ENCODE results near the gene RBMXL2.

Gene RBMXL2

GRCh38 chr11:7088921-7089320 is at the start of gene RBMXL2:
Gene RBMXL2, plus strand, starts transcription at chr11:7088998. Its CDS starts 123 bp downstream, at chr11:7089121.
- peaks cover 23 to 27% of the 10 kb centered on the region in 2 donors for H3K27me3 Mint-ChIP-seq
- no peak within 1 kb of the TSS for H3K27ac Mint-ChIP-seq
- H3K4me1 Mint-ChIP-seq = no peaks in the 10 kb centered on the region
- no peaks in the 10 kb centered on the region for H3K9me3 Mint-ChIP-seq
- H3K4me3 Mint-ChIP-seq = no peak within 1 kb of the TSS
- DNase-seq = no peak
- no peaks in the 10 kb centered on the region for H3K36me3 Mint-ChIP-seq
- ATAC-seq (replicated peaks) = no peak

DNA sequence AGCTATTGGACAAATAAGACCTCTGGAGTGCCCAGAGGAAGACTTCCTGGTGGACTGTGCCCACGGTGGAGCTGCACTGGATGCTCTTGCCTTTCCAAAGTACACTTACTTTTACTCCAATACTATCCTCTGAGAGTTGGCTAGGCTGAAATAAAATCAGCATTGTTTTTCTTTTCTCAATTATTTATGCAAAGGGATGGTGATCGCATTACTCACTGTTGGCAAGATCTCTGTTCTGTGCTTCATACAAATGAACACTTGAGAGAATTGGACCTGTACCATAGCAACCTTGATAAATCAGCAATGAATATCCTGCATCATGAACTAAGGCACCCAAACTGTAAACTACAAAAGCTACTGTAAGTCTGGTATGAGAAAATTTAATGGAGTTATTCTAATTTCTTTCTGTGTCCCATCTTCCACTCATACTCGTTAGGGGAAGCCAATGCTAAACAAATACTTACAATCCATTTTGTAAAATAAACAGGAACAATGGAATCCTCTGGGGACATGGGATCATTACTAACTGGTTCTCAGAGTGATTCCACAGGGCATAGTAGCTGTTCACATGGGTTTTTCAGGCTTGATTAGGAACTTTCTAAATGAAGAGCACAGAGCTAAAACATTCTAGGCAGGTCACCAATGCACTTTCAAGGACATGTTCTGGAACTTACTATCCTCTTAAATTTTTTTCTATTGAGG is 42.2 kb upstream of the RBMXL2 start:
- no peak for ATAC-seq (replicated peaks)

DNA sequence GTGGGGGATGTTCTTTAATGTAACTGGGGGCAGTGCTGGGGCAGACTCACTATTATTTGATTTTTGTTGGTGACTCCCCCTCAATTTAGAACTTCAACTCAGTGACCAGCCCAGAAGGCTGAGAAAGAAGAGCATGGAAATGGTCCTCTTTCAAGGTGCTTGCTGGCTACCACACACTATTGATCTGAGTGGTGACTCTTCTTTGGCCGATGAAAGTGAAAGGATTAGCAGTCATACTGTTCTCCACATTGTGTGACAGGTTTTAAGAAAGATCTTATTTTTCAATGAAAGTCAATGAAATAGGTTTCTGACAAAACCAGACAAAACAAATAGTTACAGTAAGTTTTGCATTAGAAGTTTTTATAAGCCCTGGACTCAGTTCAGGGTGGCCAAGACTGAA is 38.6 kb upstream of the RBMXL2 start:
- no peaks in the 10 kb centered on the region for H3K36me3 Mint-ChIP-seq
- no peaks in the 10 kb centered on the region for H3K9me3 Mint-ChIP-seq
- ATAC-seq (replicated peaks) (no peak), DNase-seq (no peak)
- peaks cover 11 to 13% of the 10 kb centered on the region in 2 donors for H3K27me3 Mint-ChIP-seq
- H3K27ac Mint-ChIP-seq = no peak overlapping the region
- H3K4me1 Mint-ChIP-seq = no peaks in the 10 kb centered on the region
- no peak overlapping the region for H3K4me3 Mint-ChIP-seq

More for the DNA sequence above, 42.2 kb upstream of the RBMXL2 start:
- no peaks in the 10 kb centered on the region for H3K9me3 Mint-ChIP-seq
- H3K27ac Mint-ChIP-seq = no peak overlapping the region
- peaks cover 4 to 18% of the 10 kb centered on the region in 2 donors for H3K27me3 Mint-ChIP-seq
- H3K4me3 Mint-ChIP-seq = no peak overlapping the region
- no peaks in the 10 kb centered on the region for H3K4me1 Mint-ChIP-seq
- DNase-seq = no peak
- H3K36me3 Mint-ChIP-seq = no peaks in the 10 kb centered on the region

GRCh38 chr11:7056828-7057513 is 31.8 kb upstream of the RBMXL2 start:
- no peak overlapping the region for H3K27ac Mint-ChIP-seq
- H3K4me3 Mint-ChIP-seq = no peak overlapping the region
- H3K36me3 Mint-ChIP-seq = no peaks in the 10 kb centered on the region
- no peaks in the 10 kb centered on the region for H3K4me1 Mint-ChIP-seq
- no peaks in the 10 kb centered on the region for H3K9me3 Mint-ChIP-seq
- peaks cover 10 to 14% of the 10 kb centered on the region in 2 donors for H3K27me3 Mint-ChIP-seq
- no peak for ATAC-seq (replicated peaks)
- DNase-seq = no peak

DNA sequence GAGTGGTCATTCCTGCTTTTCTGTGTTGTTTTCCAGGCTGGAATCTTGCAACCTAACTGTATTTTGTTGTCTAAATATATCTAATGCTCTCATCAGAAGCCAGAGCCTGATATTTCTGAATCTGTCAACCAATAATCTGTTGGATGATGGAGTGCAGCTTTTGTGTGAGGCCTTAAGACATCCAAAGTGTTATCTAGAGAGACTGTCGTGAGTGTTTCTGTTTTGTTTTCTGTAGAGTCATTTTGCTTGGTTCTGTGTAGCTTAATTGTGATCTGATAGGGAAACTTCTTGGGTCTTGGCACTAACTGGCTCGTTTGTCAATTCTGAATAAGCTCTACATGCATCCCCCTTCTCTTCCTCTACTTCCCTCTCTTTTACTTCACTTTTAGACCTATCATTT is 31.2 kb upstream of the RBMXL2 start:
- H3K9me3 Mint-ChIP-seq = no peaks in the 10 kb centered on the region
- H3K4me3 Mint-ChIP-seq = no peak overlapping the region
- no peaks in the 10 kb centered on the region for H3K36me3 Mint-ChIP-seq
- H3K27ac Mint-ChIP-seq = no peak overlapping the region
- peaks cover 10 to 14% of the 10 kb centered on the region in 2 donors for H3K27me3 Mint-ChIP-seq
- DNase-seq = no peak
- no peaks in the 10 kb centered on the region for H3K4me1 Mint-ChIP-seq
- no peak for ATAC-seq (replicated peaks)

DNA sequence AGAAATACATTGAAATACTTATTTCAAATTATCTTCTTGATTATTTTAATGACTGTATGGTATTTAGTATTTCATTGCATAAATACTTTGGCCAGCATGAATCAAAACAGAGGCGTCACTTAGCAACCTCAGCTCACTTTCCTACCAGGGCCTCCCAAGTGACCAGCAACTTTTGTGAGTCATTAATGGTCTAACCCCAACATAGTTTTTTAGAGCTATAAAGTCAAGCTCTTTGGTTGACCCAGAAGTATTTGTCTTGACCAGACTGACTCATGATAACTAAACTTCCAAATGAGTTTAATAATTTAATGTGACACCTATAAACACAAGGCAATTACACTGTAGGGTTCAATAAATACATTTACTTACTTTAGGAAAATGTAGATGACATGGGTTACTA is 27.9 kb upstream of the RBMXL2 start:
- DNase-seq (no peak), ATAC-seq (replicated peaks) (no peak)
- Mint-ChIP-seq H3K4me3 (no peak overlapping the region), H3K4me1 (no peaks in the 10 kb centered on the region), H3K27me3 (peaks cover 0 to 14% of the 10 kb centered on the region in 2 donors), H3K27ac (no peak overlapping the region), H3K36me3 (no peaks in the 10 kb centered on the region), H3K9me3 (peaks cover 0 to 2% of the 10 kb centered on the region in 2 donors)

DNA sequence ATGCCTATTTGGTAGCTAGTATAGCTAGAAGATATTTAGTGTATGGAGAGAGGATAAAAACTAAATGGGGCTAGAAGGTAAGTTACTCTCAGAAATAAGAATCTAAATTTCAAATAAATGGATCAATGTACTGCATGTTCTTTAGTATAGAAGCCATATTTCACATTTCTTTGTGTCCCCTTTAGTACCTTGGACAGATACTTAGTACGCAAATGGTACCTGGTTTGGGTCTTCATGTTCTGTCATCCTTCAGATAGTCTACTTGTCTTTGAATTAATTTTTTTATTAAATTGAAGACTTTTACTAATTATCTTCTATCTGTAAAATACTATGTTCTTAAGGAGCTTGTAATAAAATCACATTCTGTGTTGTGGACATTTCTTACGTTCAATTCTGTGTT is 26.3 kb upstream of the RBMXL2 start:
- DNase-seq = no peak
- Mint-ChIP-seq H3K4me1 (no peaks in the 10 kb centered on the region), H3K9me3 (peaks cover 0 to 6% of the 10 kb centered on the region in 2 donors), H3K36me3 (no peaks in the 10 kb centered on the region), H3K4me3 (no peak overlapping the region), H3K27ac (no peak overlapping the region), H3K27me3 (peaks cover 6 to 20% of the 10 kb centered on the region in 2 donors)
- ATAC-seq (replicated peaks) = no peak

DNA sequence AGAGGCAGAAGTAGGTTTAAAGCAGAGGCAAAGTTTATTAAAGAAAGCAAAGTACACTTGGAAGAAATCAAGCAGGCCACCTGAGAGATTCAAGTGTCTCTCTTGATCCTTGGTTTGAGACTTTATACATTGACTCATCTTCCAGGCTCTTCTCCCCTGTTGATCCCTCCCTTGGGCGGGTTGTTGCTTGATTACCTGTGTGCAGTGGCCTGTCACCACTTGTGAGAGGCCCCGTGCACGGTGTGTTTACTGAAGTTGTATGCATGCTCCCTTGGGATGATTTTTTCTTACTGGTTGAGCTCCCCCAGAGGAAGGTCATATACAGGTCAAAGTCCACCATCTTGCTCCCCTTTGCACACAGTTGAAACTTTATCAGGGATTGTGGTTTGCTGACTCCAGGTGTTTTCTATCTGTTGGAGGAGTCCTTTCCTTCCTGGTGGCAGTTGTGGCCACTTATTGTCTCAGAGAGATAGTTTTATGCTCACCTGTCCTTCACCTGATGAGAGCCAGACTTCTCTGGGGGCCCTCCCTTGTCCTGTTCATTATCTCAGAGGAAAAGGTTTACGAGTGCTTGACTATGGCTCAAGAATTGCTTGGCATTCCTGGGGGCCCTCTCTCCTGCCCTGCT is 16.3 kb upstream of the RBMXL2 start:
- ATAC-seq (replicated peaks) (no peak), DNase-seq (no peak)
- Mint-ChIP-seq H3K4me1 (no peaks in the 10 kb centered on the region), H3K36me3 (no peaks in the 10 kb centered on the region), H3K27ac (no peak overlapping the region), H3K4me3 (no peak overlapping the region), H3K27me3 (peaks cover 6 to 21% of the 10 kb centered on the region in 2 donors), H3K9me3 (peaks cover 3 to 4% of the 10 kb centered on the region in 2 donors)

- DNase-seq (no peak), ATAC-seq (replicated peaks) (no peak)
- Mint-ChIP-seq H3K4me1 (no peaks in the 10 kb centered on the region), H3K36me3 (no peaks in the 10 kb centered on the region), H3K27me3 (peaks cover 11 to 21% of the 10 kb centered on the region in 2 donors), H3K4me3 (no peak overlapping the region), H3K27ac (no peak overlapping the region), H3K9me3 (peaks cover 10 to 20% of the 10 kb centered on the region in 2 donors)
Observed at GRCh38 chr11:7077101-7077500, 11.7 kb upstream of the RBMXL2 start.

DNA sequence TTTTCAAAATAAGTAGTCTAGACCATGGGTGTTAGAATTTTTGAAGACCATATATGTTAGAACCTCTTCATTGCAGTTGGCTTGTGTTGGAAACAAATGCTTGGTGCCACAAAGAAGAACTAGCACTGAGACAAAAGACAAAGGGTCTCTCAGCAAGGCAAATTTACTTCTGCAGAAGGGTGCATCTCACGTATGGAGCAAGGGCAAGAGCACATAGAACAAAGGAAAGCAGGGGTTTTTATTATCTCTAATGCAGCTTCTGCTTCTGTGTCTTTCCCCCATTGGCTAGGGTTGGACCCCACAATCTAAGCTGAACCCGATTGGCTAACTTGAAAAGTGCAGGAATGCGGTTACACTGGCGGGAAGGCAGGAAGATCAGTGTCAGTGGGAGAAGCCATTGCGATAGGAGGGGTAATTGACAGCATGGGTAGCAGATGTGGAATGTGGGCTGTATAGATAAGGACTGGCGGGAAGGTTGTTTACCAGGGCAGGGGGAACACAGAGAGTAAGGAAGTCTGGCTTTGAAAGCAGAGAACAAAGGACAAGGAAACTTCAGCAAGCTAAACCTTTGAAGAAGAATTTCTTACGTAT is 9.2 kb upstream of the RBMXL2 start:
- ATAC-seq (replicated peaks) (no peak), DNase-seq (no peak)
- no peaks in the 10 kb centered on the region for H3K36me3 Mint-ChIP-seq
- no peak overlapping the region for H3K4me3 Mint-ChIP-seq
- no peak overlapping the region for H3K27ac Mint-ChIP-seq
- H3K4me1 Mint-ChIP-seq = no peaks in the 10 kb centered on the region
- H3K27me3 Mint-ChIP-seq = peaks cover 11 to 20% of the 10 kb centered on the region in 2 donors
- peaks cover 10 to 20% of the 10 kb centered on the region in 2 donors for H3K9me3 Mint-ChIP-seq

DNA sequence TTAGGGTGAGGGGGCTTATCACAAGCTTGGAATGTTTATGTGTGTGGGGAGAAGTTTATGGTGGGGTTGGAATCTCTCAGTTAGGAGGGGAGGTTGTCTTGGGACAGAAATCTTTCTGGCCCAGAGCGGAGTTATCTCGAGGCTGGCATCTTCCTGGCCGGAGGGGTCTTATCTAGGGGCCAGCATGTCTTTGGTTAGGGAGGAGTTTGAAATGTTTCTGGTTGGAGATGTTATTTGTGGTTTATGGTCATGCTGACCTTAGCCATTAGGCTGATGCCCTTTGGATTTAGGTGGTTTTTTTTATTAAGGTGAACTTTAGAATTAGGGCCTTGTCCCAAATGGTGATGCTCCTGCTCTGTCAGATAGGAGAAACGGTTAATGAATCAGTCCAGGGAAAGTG is 7.9 kb upstream of the RBMXL2 start:
- ATAC-seq (replicated peaks) (no peak), DNase-seq (no peak)
- H3K27me3 Mint-ChIP-seq = peaks cover 11 to 15% of the 10 kb centered on the region in 2 donors
- no peak overlapping the region for H3K27ac Mint-ChIP-seq
- peaks cover 10 to 20% of the 10 kb centered on the region in 2 donors for H3K9me3 Mint-ChIP-seq
- H3K4me1 Mint-ChIP-seq = no peaks in the 10 kb centered on the region
- no peaks in the 10 kb centered on the region for H3K36me3 Mint-ChIP-seq
- no peak overlapping the region for H3K4me3 Mint-ChIP-seq

- H3K36me3 Mint-ChIP-seq = no peaks in the 10 kb centered on the region
- no peak for ATAC-seq (replicated peaks)
- H3K9me3 Mint-ChIP-seq = peaks cover 9 to 18% of the 10 kb centered on the region in 2 donors
- H3K27ac Mint-ChIP-seq = no peak overlapping the region
- no peak for DNase-seq
- peaks cover 8 to 14% of the 10 kb centered on the region in 2 donors for H3K27me3 Mint-ChIP-seq
- no peaks in the 10 kb centered on the region for H3K4me1 Mint-ChIP-seq
- no peak overlapping the region for H3K4me3 Mint-ChIP-seq
Observed at GRCh38 chr11:7081441-7081840, 7.4 kb upstream of the RBMXL2 start.

GRCh38 chr11:7089328-7090251 is 792 bp downstream of the RBMXL2 start:
- H3K4me1 Mint-ChIP-seq = no peaks in the 10 kb centered on the region

More at GRCh38 chr11:7089328-7090251, 792 bp downstream of the RBMXL2 start:
- Mint-ChIP-seq H3K9me3 (no peaks in the 10 kb centered on the region), H3K36me3 (no peaks in the 10 kb centered on the region), H3K4me3 (no peak overlapping the region), H3K27ac (no peak overlapping the region), H3K27me3 (peaks cover 25 to 31% of the 10 kb centered on the region in 2 donors)
- DNase-seq (no peak), ATAC-seq (replicated peaks) (no peak)
